ENCODE measurements around the gene GLDN. TPM values are rescaled to one million over a fixed set of nuclear protein-coding genes. Genes with fewer than 3 reads are reported as not detected.

GLDN gene
- total RNA-seq, 1 experiment from 2014 or later: 0.82 TPM

- no peak for DNase-seq
- intact Hi-C loops (cut with micrococcal nuclease; ENCODE audit: unreplicated experiment): no loop called here
- Mint-ChIP-seq H3K4me1 (ENCODE audit: low read depth, unreplicated experiment) (peaks cover 11% of the 10 kb centered on the region), H3K27ac (ENCODE audit: unreplicated experiment) (no peak overlapping the region), H3K9me3 (ENCODE audit: unreplicated experiment) (no peaks in the 10 kb centered on the region), H3K36me3 (ENCODE audit: insufficient read depth, unreplicated experiment) (no peaks in the 10 kb centered on the region), H3K4me3 (ENCODE audit: unreplicated experiment) (no peak overlapping the region), H3K27me3 (ENCODE audit: insufficient read depth, unreplicated experiment) (peaks cover 3% of the 10 kb centered on the region)
- H3K4me1 ChIP-seq: peaks cover 10% of the 10 kb centered on the region; the same call in 1 of the 2 replicates
- no peaks in the 10 kb centered on the region for H3K9me3 ChIP-seq
- no peaks in the 10 kb centered on the region for H3K36me3 ChIP-seq (ENCODE audit: control insufficient read depth, insufficient read depth, low read length)
- no TSS peak for BruUV-seq (replicated peaks)
- CTCF ChIA-PET: no interaction called here
- no peak overlapping the region for H3K4me3 ChIP-seq (ENCODE audit: low read depth, low read length)
- H3K27me3 ChIP-seq (replicated peaks; ENCODE audit: control insufficient read depth, insufficient read depth, low read length): no peaks in the 10 kb centered on the region
- TF ChIP-seq CTCF (IDR thresholded peaks at IDR 0.05; ENCODE audit: insufficient read depth in 1 of 2, low read depth in 1 of 2, low read length in 1 of 2, severe bottlenecking in 1 of 2, unreplicated experiment in 1 of 2): no peak
- POLR2A ChIA-PET: no interaction called here
Measured at GRCh38 chr15:51350723-51351122, 9.3 kb downstream of the GLDN start.

DNA sequence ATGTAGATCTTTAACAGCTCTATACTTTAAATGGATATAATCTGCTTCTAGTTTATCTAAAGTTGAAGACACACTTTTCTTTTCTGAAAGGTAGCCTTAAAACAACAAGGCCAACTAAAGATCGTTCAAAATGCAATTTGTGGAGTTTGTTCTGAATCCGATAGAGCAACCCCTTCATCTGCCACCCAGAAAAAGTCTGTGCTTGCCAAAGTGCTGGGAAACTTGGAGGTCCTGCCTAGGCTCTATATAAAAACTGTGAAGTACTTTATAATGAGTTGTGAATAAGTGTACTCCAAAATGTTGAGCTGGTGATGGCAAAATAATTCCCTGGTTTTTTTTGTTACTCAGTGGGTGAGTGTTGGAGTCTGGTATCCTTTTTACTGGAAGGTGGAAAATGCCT, 12.5 kb downstream of the GLDN start:
- Histone ChIP-seq H3K9me3 (no peaks in the 10 kb centered on the region), H3K27me3 (replicated peaks; ENCODE audit: control insufficient read depth, insufficient read depth, low read length) (no peaks in the 10 kb centered on the region), H3K4me1 (peaks cover 10% of the 10 kb centered on the region; the same call in 1 of the 2 replicates), H3K4me3 (ENCODE audit: low read depth, low read length) (no peak overlapping the region), H3K36me3 (ENCODE audit: control insufficient read depth, insufficient read depth, low read length) (no peaks in the 10 kb centered on the region)
- Mint-ChIP-seq H3K27ac (ENCODE audit: unreplicated experiment) (no peak overlapping the region), H3K27me3 (ENCODE audit: insufficient read depth, unreplicated experiment) (no peaks in the 10 kb centered on the region), H3K9me3 (ENCODE audit: unreplicated experiment) (no peaks in the 10 kb centered on the region), H3K4me3 (ENCODE audit: unreplicated experiment) (no peak overlapping the region), H3K4me1 (ENCODE audit: low read depth, unreplicated experiment) (peaks cover 11% of the 10 kb centered on the region), H3K36me3 (ENCODE audit: insufficient read depth, unreplicated experiment) (no peaks in the 10 kb centered on the region)
- POLR2A ChIA-PET: no interaction called here
- CTCF ChIA-PET: interaction anchor here (0.6 kb wide), 1 partner anchor 29 kb away, joined by 3 read pairs; no protein-coding TSS in a partner anchor
- no peak for DNase-seq
- BruUV-seq (replicated peaks): no TSS peak
- intact Hi-C loops (cut with micrococcal nuclease; ENCODE audit: unreplicated experiment): no loop called here
- TF ChIP-seq CTCF (IDR thresholded peaks at IDR 0.05; ENCODE audit: insufficient read depth in 1 of 2, low read depth in 1 of 2, low read length in 1 of 2, severe bottlenecking in 1 of 2, unreplicated experiment in 1 of 2): no peak

DNA sequence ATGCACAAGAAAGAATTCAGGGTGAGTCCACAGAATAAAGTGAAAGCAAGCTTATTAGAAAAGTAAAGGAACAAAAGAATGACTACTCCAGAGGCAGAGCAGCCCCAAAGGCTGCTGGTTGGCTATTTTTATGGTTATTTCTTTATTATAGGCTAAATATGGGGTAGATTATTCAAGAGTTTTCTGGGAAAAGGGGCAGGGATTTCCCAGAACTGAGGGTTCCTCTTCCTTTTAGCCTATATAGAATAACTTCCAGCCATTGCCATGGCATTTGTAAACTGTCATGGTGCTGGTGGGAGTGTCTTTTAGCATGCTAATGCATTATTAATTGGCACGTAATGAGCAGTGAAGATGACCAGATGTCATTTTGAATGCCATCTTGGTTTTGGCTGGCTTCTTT, 13.6 kb downstream of the GLDN start:
- Mint-ChIP-seq H3K27me3 (ENCODE audit: insufficient read depth, unreplicated experiment) (no peaks in the 10 kb centered on the region), H3K27ac (ENCODE audit: unreplicated experiment) (no peak overlapping the region), H3K4me1 (ENCODE audit: low read depth, unreplicated experiment) (peaks cover 11% of the 10 kb centered on the region), H3K9me3 (ENCODE audit: unreplicated experiment) (no peaks in the 10 kb centered on the region), H3K4me3 (ENCODE audit: unreplicated experiment) (no peak overlapping the region), H3K36me3 (ENCODE audit: insufficient read depth, unreplicated experiment) (no peaks in the 10 kb centered on the region)
- no peak for TF ChIP-seq CTCF (IDR thresholded peaks at IDR 0.05; ENCODE audit: insufficient read depth in 1 of 2, low read depth in 1 of 2, low read length in 1 of 2, severe bottlenecking in 1 of 2, unreplicated experiment in 1 of 2)
- CTCF ChIA-PET: interaction anchor here (0.7 kb wide), 1 partner anchor 11 kb away, joined by 3 read pairs; no protein-coding TSS in a partner anchor
- Histone ChIP-seq H3K36me3 (ENCODE audit: control insufficient read depth, insufficient read depth, low read length) (no peaks in the 10 kb centered on the region), H3K9me3 (no peaks in the 10 kb centered on the region), H3K27me3 (replicated peaks; ENCODE audit: control insufficient read depth, insufficient read depth, low read length) (no peaks in the 10 kb centered on the region), H3K4me1 (peaks cover 10% of the 10 kb centered on the region; the same call in 1 of the 2 replicates), H3K4me3 (ENCODE audit: low read depth, low read length) (no peak overlapping the region)
- intact Hi-C loops (cut with micrococcal nuclease; ENCODE audit: unreplicated experiment): no loop called here
- POLR2A ChIA-PET: no interaction called here
- BruUV-seq (replicated peaks): no TSS peak
- no peak for DNase-seq
